H9 (cell line): ENCODE measurements around the gene UGT2A2. TPM values are rescaled to one million over a fixed set of nuclear protein-coding genes. Genes with fewer than 3 reads are reported as not detected.

ENCODE experiments used
- DNase-seq: peaks from one replicate; pipeline ENCODE4 v3.0.0-alpha.2; 2017
- H2AFZ ChIP-seq: one replicate; pipeline ENCODE4 v1.6.1; 2013; ENCODE audit warnings: mild to moderate bottlenecking, low read length, control low read depth, moderate library complexity
- H2AK5ac ChIP-seq: 2 replicates; pipeline ENCODE4 v1.6.1; 2013; ENCODE audit warnings: low read length, control low read depth, mixed read lengths; ENCODE audit not compliant: insufficient read length
- H2BK120ac ChIP-seq: one replicate; pipeline ENCODE4 v1.6.1; 2013; ENCODE audit warnings: low read depth, mild to moderate bottlenecking, low read length, control low read depth, inconsistent platforms; ENCODE audit not compliant: poor library complexity, severe bottlenecking
- H2BK12ac ChIP-seq: 2 replicates; pipeline ENCODE4 v1.6.1; 2013; ENCODE audit warnings: low read length, control low read depth, mixed read lengths, low read depth; ENCODE audit not compliant: insufficient read length
- H2BK15ac ChIP-seq: 2 replicates; pipeline ENCODE4 v1.6.1; 2013; ENCODE audit warnings: low read depth, low read length, control low read depth
- H2BK20ac ChIP-seq: one replicate; pipeline ENCODE4 v1.6.1; 2013; ENCODE audit warnings: low read depth, mild to moderate bottlenecking, low read length, control low read depth, inconsistent platforms; ENCODE audit not compliant: poor library complexity, severe bottlenecking
- H2BK5ac ChIP-seq: 2 replicates; pipeline ENCODE4 v1.6.1; 2013; ENCODE audit warnings: low read length, control low read depth, mixed read lengths; ENCODE audit not compliant: insufficient read length
- H3K14ac ChIP-seq: 2 replicates; pipeline ENCODE4 v1.6.1; 2013; ENCODE audit warnings: low read length, control low read depth; ENCODE audit not compliant: insufficient read depth
- H3K18ac ChIP-seq: 2 replicates; pipeline ENCODE4 v1.6.1; 2013; ENCODE audit warnings: low read depth, mild to moderate bottlenecking, mixed read lengths, low read length, control low read depth; ENCODE audit not compliant: insufficient read length
- H3K23ac ChIP-seq: 2 replicates; pipeline ENCODE4 v1.6.1; 2013; ENCODE audit warnings: low read length, control low read depth, mixed read lengths, low read depth; ENCODE audit not compliant: insufficient read length
- H3K23me2 ChIP-seq: 2 replicates; pipeline ENCODE4 v1.6.1; 2013; ENCODE audit warnings: low read depth, mild to moderate bottlenecking, mixed read lengths, low read length, control low read depth; ENCODE audit not compliant: insufficient read length, poor library complexity, severe bottlenecking
- H3K27ac ChIP-seq: 2 replicates; pipeline ENCODE4 v1.5.1; 2013; ENCODE audit warnings: low read length, control low read depth, mixed read lengths, low read depth; ENCODE audit not compliant: insufficient read length
- H3K27me3 ChIP-seq: 2 replicates; pipeline ENCODE4 v1.6.1; 2013; ENCODE audit warnings: low read length, control low read depth, inconsistent platforms; ENCODE audit not compliant: insufficient read depth
- H3K4ac ChIP-seq: 2 replicates; pipeline ENCODE4 v1.6.1; 2013; ENCODE audit warnings: low read depth, mild to moderate bottlenecking, control low read depth, inconsistent platforms, low read length, moderate library complexity
- H3K4me1 ChIP-seq: 2 replicates; pipeline ENCODE4 v1.6.1; 2013; ENCODE audit warnings: low read length, control low read depth, inconsistent platforms; ENCODE audit not compliant: insufficient read depth
- H3K4me2 ChIP-seq: 2 replicates; pipeline ENCODE4 v1.6.1; 2013; ENCODE audit warnings: low read length, control low read depth, mixed read lengths; ENCODE audit not compliant: insufficient read length, insufficient read depth
- H3K56ac ChIP-seq: 2 replicates; pipeline ENCODE4 v1.6.1; 2013; ENCODE audit warnings: low read depth, mild to moderate bottlenecking, mixed read lengths, low read length, control low read depth; ENCODE audit not compliant: insufficient read length
- H3K79me1 ChIP-seq: 2 replicates; pipeline ENCODE4 v1.6.1; 2013; ENCODE audit warnings: low read depth, mild to moderate bottlenecking, moderate library complexity, low read length, control low read depth, inconsistent platforms; ENCODE audit not compliant: insufficient read depth, poor library complexity, severe bottlenecking
- H3K79me2 ChIP-seq: 2 replicates; pipeline ENCODE4 v1.6.1; 2013; ENCODE audit warnings: low read length, control low read depth, inconsistent platforms; ENCODE audit not compliant: insufficient read depth
- H3K9ac ChIP-seq: 2 replicates; pipeline ENCODE4 v1.6.1; 2013; ENCODE audit warnings: low read length, control low read depth, mixed read lengths; ENCODE audit not compliant: insufficient read length; ENCODE audit errors: extremely low read depth
- H3K9me3 ChIP-seq: one replicate; pipeline ENCODE4 v1.6.1; 2013; ENCODE audit warnings: low read depth, low read length, inconsistent platforms; ENCODE audit not compliant: control insufficient read depth
- H3T11ph ChIP-seq: one replicate; pipeline ENCODE4 v1.6.1; 2013; ENCODE audit warnings: mild to moderate bottlenecking, low read length, control low read depth, inconsistent platforms
- H4K20me1 ChIP-seq: one replicate; pipeline ENCODE4 v1.6.1; 2013; ENCODE audit not compliant: control insufficient read depth, insufficient read length, insufficient read depth
- H4K5ac ChIP-seq: 2 replicates; pipeline ENCODE4 v1.6.1; 2013; ENCODE audit warnings: low read depth, mild to moderate bottlenecking, mixed read lengths, low read length, control low read depth; ENCODE audit not compliant: insufficient read length
- H4K8ac ChIP-seq: replicated peaks from 2 replicates; pipeline ENCODE4 v1.6.1; 2013; ENCODE audit warnings: low read length, control low read depth, mixed read lengths, low read depth; ENCODE audit not compliant: insufficient read length
- H4K91ac ChIP-seq: 2 replicates; pipeline ENCODE4 v1.6.1; 2013; ENCODE audit warnings: low read depth, mild to moderate bottlenecking, moderate library complexity, mixed read lengths, low read length, control low read depth; ENCODE audit not compliant: insufficient read length
- H3K27ac Mint-ChIP-seq, 3 experiments: 2 replicates in 2 of 3; 3 replicates in 1 of 3; pipeline ENCODE4 v1.8.0; 2020 to 2021; ENCODE audit warnings: mixed read lengths in 3 of 3, mild to moderate bottlenecking in 1 of 3, moderate library complexity in 1 of 3
- H3K27me3 Mint-ChIP-seq: 2 replicates; pipeline ENCODE4 v1.8.0; 2021; ENCODE audit warnings: low read depth, mild to moderate bottlenecking, moderate library complexity, mixed read lengths
- H3K36me3 Mint-ChIP-seq, 3 experiments: 2 replicates in 2 of 3; 3 replicates in 1 of 3; pipeline ENCODE4 v1.8.0; 2020 to 2021; ENCODE audit warnings: low read depth in 3 of 3, mixed read lengths in 3 of 3; ENCODE audit not compliant: insufficient read depth in 1 of 3
- H3K4me1 Mint-ChIP-seq, 2 experiments: 2 replicates each; pipeline ENCODE4 v1.8.0; 2020; ENCODE audit warnings: mixed read lengths in 2 of 2
- H3K4me3 Mint-ChIP-seq, 2 experiments: 2 replicates in 1 of 2; 3 replicates in 1 of 2; pipeline ENCODE4 v1.8.0; 2020 to 2021; ENCODE audit warnings: mild to moderate bottlenecking in 2 of 2, mixed read lengths in 2 of 2, moderate library complexity in 1 of 2
- H3K9me3 Mint-ChIP-seq, 2 experiments: 2 replicates in 1 of 2; 3 replicates in 1 of 2; pipeline ENCODE4 v1.8.0; 2020; ENCODE audit warnings: mild to moderate bottlenecking in 2 of 2, mixed read lengths in 2 of 2, moderate library complexity in 1 of 2
- WGBS: extraction: QIAGEN DNeasy Blood & Tissue Kit; methylation state at CpG from one replicate; pipeline ENCODE4 v1.1.7; 2013; ENCODE audit warnings: missing lambda C conversion rate, low lambda C conversion rate, mixed read lengths; ENCODE audit not compliant: insufficient read length; ENCODE audit errors: extremely low coverage; 5-methylcytosine and 5-hydroxymethylcytosine counted together
- total RNA-seq: library from RNA; stranded (reverse); gene quantifications from 2 replicates; pipeline ENCODE4 v1.2.1, GENCODE V29; 2021
- TF ChIP-seq, protein P1 (sequence below): fragments of 200-600 bp; sonication (generic); conservative IDR thresholded peaks from 3 replicates; pipeline ENCODE4 v1.8.0; 2021; ENCODE audit warnings: antibody characterized with exemption, mild to moderate bottlenecking

UGT2A2 gene
- total RNA-seq, 1 experiment from 2014 or later, result not detected

GRCh38 chr4:69649629-69650028 is 10.2 kb upstream of the UGT2A2 start:
- Histone ChIP-seq H3K14ac (no peak overlapping the region), H2BK12ac (no peak overlapping the region), H3K9me3 (no peaks in the 10 kb centered on the region), H4K5ac (no peak overlapping the region), H3K79me2 (no peaks in the 10 kb centered on the region), H3K23ac (no peak overlapping the region), H2BK20ac (no peak overlapping the region), H3K4me2 (no peak overlapping the region), H3K18ac (no peak overlapping the region), H2AK5ac (no peak overlapping the region), H4K20me1 (no peaks in the 10 kb centered on the region), H2BK120ac (no peak overlapping the region), H3K4me1 (no peaks in the 10 kb centered on the region; the same call in 1 of the 2 replicates), H3K23me2 (no peaks in the 10 kb centered on the region), H2BK5ac (no peak overlapping the region), H3K27ac (no peak overlapping the region), H3K79me1 (no peaks in the 10 kb centered on the region), H3K9ac (no peak overlapping the region), H4K8ac (no peak overlapping the region), H3T11ph (no peak overlapping the region), H3K4ac (no peak overlapping the region), H4K91ac (no peak overlapping the region), H2AFZ (no peak overlapping the region), H3K27me3 (no peaks in the 10 kb centered on the region), H2BK15ac (no peak overlapping the region), H3K56ac (no peak overlapping the region)
- Mint-ChIP-seq H3K9me3 (no peaks in the 10 kb centered on the region), H3K4me3 (no peak overlapping the region), H3K4me1 (no peaks in the 10 kb centered on the region), H3K27ac (no peak overlapping the region), H3K27me3 (no peaks in the 10 kb centered on the region), H3K36me3 (no peaks in the 10 kb centered on the region)
- TF ChIP-seq, protein P1, sequence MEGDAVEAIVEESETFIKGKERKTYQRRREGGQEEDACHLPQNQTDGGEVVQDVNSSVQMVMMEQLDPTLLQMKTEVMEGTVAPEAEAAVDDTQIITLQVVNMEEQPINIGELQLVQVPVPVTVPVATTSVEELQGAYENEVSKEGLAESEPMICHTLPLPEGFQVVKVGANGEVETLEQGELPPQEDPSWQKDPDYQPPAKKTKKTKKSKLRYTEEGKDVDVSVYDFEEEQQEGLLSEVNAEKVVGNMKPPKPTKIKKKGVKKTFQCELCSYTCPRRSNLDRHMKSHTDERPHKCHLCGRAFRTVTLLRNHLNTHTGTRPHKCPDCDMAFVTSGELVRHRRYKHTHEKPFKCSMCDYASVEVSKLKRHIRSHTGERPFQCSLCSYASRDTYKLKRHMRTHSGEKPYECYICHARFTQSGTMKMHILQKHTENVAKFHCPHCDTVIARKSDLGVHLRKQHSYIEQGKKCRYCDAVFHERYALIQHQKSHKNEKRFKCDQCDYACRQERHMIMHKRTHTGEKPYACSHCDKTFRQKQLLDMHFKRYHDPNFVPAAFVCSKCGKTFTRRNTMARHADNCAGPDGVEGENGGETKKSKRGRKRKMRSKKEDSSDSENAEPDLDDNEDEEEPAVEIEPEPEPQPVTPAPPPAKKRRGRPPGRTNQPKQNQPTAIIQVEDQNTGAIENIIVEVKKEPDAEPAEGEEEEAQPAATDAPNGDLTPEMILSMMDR, result no peak
- no peak for DNase-seq
- WGBS, result no CpG with 5 or more reads among the region's 2 CpGs
